CD4-positive, alpha-beta memory T cell (primary cell): ENCODE results near the gene ESPNL. TPM values are rescaled to one million over a fixed set of nuclear protein-coding genes. Genes with fewer than 3 reads are reported as not detected.

Experiments
- CTCF ChIA-PET: fragments of 350-600 bp; sonication (Branson Sonifier 250); formaldehyde crosslinking; loops from one replicate; lab custom pipeline; 2021; ENCODE audit warnings: inconsistent platforms; ENCODE audit not compliant: partially characterized antibody; lab: Charles Lee
- POLR2A ChIA-PET: fragments of 350-600 bp; sonication (Branson Sonifier 250); formaldehyde crosslinking; loops from one replicate; lab custom pipeline; 2021; ENCODE audit not compliant: partially characterized antibody; lab: Charles Lee
- DNase-seq, 5 donors: peaks; one replicate each; pipeline versions ENCODE4 v3.0.0 to v3.0.0-alpha.2; 2020 to 2022; ENCODE audit warnings: mixed read lengths in 1 of 5
- H3K27ac ChIP-seq: one replicate; pipeline ENCODE4 v1.7.0; 2013; ENCODE audit warnings: low read depth, low read length
- H3K27me3 ChIP-seq: 2 replicates; pipeline ENCODE4 v1.7.0; 2013; ENCODE audit warnings: mild to moderate bottlenecking, low read length, moderate library complexity; ENCODE audit not compliant: insufficient read depth
- H3K36me3 ChIP-seq: 2 replicates; pipeline ENCODE4 v1.7.0; 2013; ENCODE audit warnings: mild to moderate bottlenecking, low read length, moderate library complexity; ENCODE audit not compliant: insufficient read depth
- H3K4me1 ChIP-seq: 2 replicates; pipeline ENCODE4 v1.7.0; 2013; ENCODE audit warnings: mild to moderate bottlenecking, low read length, moderate library complexity; ENCODE audit not compliant: insufficient read depth
- H3K4me3 ChIP-seq, 2 donors: one replicate each; pipeline ENCODE4 v1.7.0; 2013; ENCODE audit warnings: low read length in 2 of 2, mild to moderate bottlenecking in 1 of 2
- H3K9me3 ChIP-seq, 2 donors: one replicate each; pipeline ENCODE4 v1.7.0; 2013; ENCODE audit warnings: low read length in 2 of 2, control low read depth in 1 of 2; ENCODE audit not compliant: control insufficient read depth in 1 of 2
- H3K27ac Mint-ChIP-seq, 7 donors: one replicate each; pipeline ENCODE4 v1.8.0; 2020 to 2021; ENCODE audit warnings: mixed read lengths in 7 of 7, mild to moderate bottlenecking in 6 of 7, inconsistent platforms in 3 of 7, moderate library complexity in 3 of 7
- H3K27me3 Mint-ChIP-seq, 2 donors: one replicate each; pipeline ENCODE4 v1.8.0; 2020 to 2021; ENCODE audit warnings: mixed read lengths in 2 of 2
- H3K36me3 Mint-ChIP-seq, 2 donors: one replicate each; pipeline ENCODE4 v1.8.0; 2020 to 2021; ENCODE audit warnings: mixed read lengths in 2 of 2, inconsistent platforms in 1 of 2, mild to moderate bottlenecking in 1 of 2
- H3K4me1 Mint-ChIP-seq, 4 donors: one replicate each; pipeline ENCODE4 v1.8.0; 2020 to 2021; ENCODE audit warnings: mixed read lengths in 4 of 4, mild to moderate bottlenecking in 1 of 4
- H3K4me3 Mint-ChIP-seq, 8 donors: one replicate each; pipeline ENCODE4 v1.8.0; 2020 to 2021; ENCODE audit warnings: mixed read lengths in 8 of 8, mild to moderate bottlenecking in 7 of 8, moderate library complexity in 6 of 8, inconsistent platforms in 3 of 8
- H3K9me3 Mint-ChIP-seq, 8 donors: one replicate each; pipeline ENCODE4 v1.8.0; 2020 to 2021; ENCODE audit warnings: mixed read lengths in 8 of 8, mild to moderate bottlenecking in 5 of 8, inconsistent platforms in 3 of 8, moderate library complexity in 1 of 8
- intact Hi-C: fragments of 100-400 bp; cut with micrococcal nuclease; formaldehyde crosslinking; loops from one replicate; pipeline ENCODE4 v1.15.1; 2023
- polyA plus RNA-seq, 2 donors: library from polyadenylated mRNA; unstranded; fragments of 300-500 nt; fragmentation: Illumina TruSeq; gene quantifications; one replicate each; pipeline ENCODE4 v1.2.3, GENCODE V29; 2021
- total RNA-seq, 2 experiments: library from RNA; stranded (reverse); gene quantifications; one replicate each; pipeline ENCODE4 v1.2.3, GENCODE V29; 2021

Gene ESPNL
- total and polyA plus RNA-seq, 4 experiments from 2014 or later: 0.28 to 0.41 TPM; not detected in 2

GRCh38 chr2:238060542-238061314 is 39.4 kb upstream of the ESPNL start, which contains the start of gene SCLY:
Gene SCLY, plus strand, starts transcription at chr2:238061001. Its CDS starts 54 bp downstream, at chr2:238061055.
- H3K36me3 Mint-ChIP-seq: peaks cover 9 to 17% of the 10 kb centered on the region in 2 donors

GRCh38 chr2:238061315-238062202 is 38.6 kb upstream of the ESPNL start:
- DNase-seq: peak in 3 of 5 donors; percentile 2 to 52 (median 4)
- Mint-ChIP-seq H3K9me3 (peaks cover 0 to 5% (median 3%) of the 10 kb centered on the region in 8 donors), H3K4me1 (peaks cover 24 to 63% (median 42%) of the 10 kb centered on the region in 4 donors), H3K4me3 (peak overlapping the region; percentile 83 to 97 (median 93)), H3K27ac (peak overlapping the region; percentile 76 to 95 (median 86)), H3K27me3 (peaks cover 6 to 7% of the 10 kb centered on the region in 2 donors), H3K36me3 (peaks cover 16 to 25% of the 10 kb centered on the region in 2 donors)
- H3K27ac ChIP-seq: peak overlapping the region; percentile 76
- intact Hi-C loops: loop anchor here (2.0 to 5.0 kb wide), 4 partner anchors 19 to 974 kb away; partner anchors contain the start of gene COPS8
- ChIA-PET CTCF (interaction anchor here (1.1 to 1.6 kb wide), 2 partner anchors 92 to 138 kb away, joined by 4 read pairs; no protein-coding TSS in a partner anchor), POLR2A (interaction anchor here (0.7 to 1.6 kb wide), 9 partner anchors 8 to 369 kb away, joined by 3 to 10 read pairs (median 4); partner anchors contain the start of gene PER2)
- H3K36me3 ChIP-seq: no peaks in the 10 kb centered on the region
- peaks cover 35% of the 10 kb centered on the region for H3K4me1 ChIP-seq
- H3K9me3 ChIP-seq: no peaks in the 10 kb centered on the region
- H3K4me3 ChIP-seq: peak overlapping the region; percentile 76 to 95
- H3K27me3 ChIP-seq: no peaks in the 10 kb centered on the region

More at GRCh38 chr2:238060542-238061314, 39.4 kb upstream of the ESPNL start, which contains the start of gene SCLY:
- Histone ChIP-seq H3K4me3 (peak within 1 kb of the TSS; percentile 76 to 95), H3K4me1 (peaks cover 35% of the 10 kb centered on the region), H3K27me3 (no peaks in the 10 kb centered on the region), H3K36me3 (no peaks in the 10 kb centered on the region), H3K9me3 (no peaks in the 10 kb centered on the region), H3K27ac (peak within 1 kb of the TSS; percentile 76)
- POLR2A ChIA-PET: interaction anchor here (0.5 to 1.6 kb wide), 10 partner anchors 8 to 368 kb away, joined by 3 to 10 read pairs (median 4); no protein-coding TSS in a partner anchor
- H3K4me1 Mint-ChIP-seq: peaks cover 22 to 59% (median 38%) of the 10 kb centered on the region in 4 donors
- DNase-seq: peak; percentile 92 to 96 (median 95)
- H3K4me3 Mint-ChIP-seq: peak within 1 kb of the TSS; percentile 85 to 97 (median 93)
- peaks cover 12 to 14% of the 10 kb centered on the region in 2 donors for H3K27me3 Mint-ChIP-seq
- peaks cover 0 to 7% (median 0%) of the 10 kb centered on the region in 8 donors for H3K9me3 Mint-ChIP-seq
- peak within 1 kb of the TSS; percentile 87 to 97 (median 93) for H3K27ac Mint-ChIP-seq
- intact Hi-C loops: loop anchor here (1.0 to 5.0 kb wide), 6 partner anchors 18 to 973 kb away; partner anchors contain the start of genes COPS8 and ILKAP
- CTCF ChIA-PET: interaction anchor here (1.6 kb wide), 1 partner anchor 137 kb away, joined by 4 read pairs; no protein-coding TSS in a partner anchor

GRCh38 chr2:238063414-238064189 is 36.5 kb upstream of the ESPNL start:
- Histone ChIP-seq H3K36me3 (no peaks in the 10 kb centered on the region), H3K4me1 (peaks cover 46% of the 10 kb centered on the region), H3K27me3 (no peaks in the 10 kb centered on the region), H3K9me3 (no peaks in the 10 kb centered on the region), H3K27ac (no peak overlapping the region), H3K4me3 (no peak overlapping the region)
- H3K4me3 Mint-ChIP-seq: no peak overlapping the region
- H3K36me3 Mint-ChIP-seq: peaks cover 31 to 40% of the 10 kb centered on the region in 2 donors
- intact Hi-C loops: loop anchor here (5.0 kb wide), 2 partner anchors 371 to 976 kb away; partner anchors contain the start of gene COPS8
- POLR2A ChIA-PET: no interaction called here
- CTCF ChIA-PET: interaction anchor here (0.6 kb wide), 1 partner anchor 976 kb away, joined by 3 read pairs; no protein-coding TSS in a partner anchor
- H3K9me3 Mint-ChIP-seq: peaks cover 0 to 11% (median 4%) of the 10 kb centered on the region in 8 donors
- DNase-seq: no peak
- H3K27ac Mint-ChIP-seq: peak overlapping the region in 2 of 7 donors; percentile 54 to 59
- no peaks in the 10 kb centered on the region for H3K27me3 Mint-ChIP-seq
- peaks cover 29 to 74% (median 52%) of the 10 kb centered on the region in 4 donors for H3K4me1 Mint-ChIP-seq

- peaks cover 52% of the 10 kb centered on the region for H3K4me1 ChIP-seq
- H3K36me3 ChIP-seq: no peaks in the 10 kb centered on the region
- H3K4me3 ChIP-seq: no peak overlapping the region
- Mint-ChIP-seq H3K27me3 (no peaks in the 10 kb centered on the region), H3K27ac (peak overlapping the region in 2 of 7 donors; percentile 24 to 80), H3K4me3 (no peak overlapping the region), H3K36me3 (peaks cover 31 to 42% of the 10 kb centered on the region in 2 donors), H3K9me3 (peaks cover 0 to 11% (median 4%) of the 10 kb centered on the region in 8 donors), H3K4me1 (peaks cover 33 to 78% (median 58%) of the 10 kb centered on the region in 4 donors)
- no peak overlapping the region for H3K27ac ChIP-seq
- POLR2A ChIA-PET: no interaction called here
- CTCF ChIA-PET: no interaction called here
- no peaks in the 10 kb centered on the region for H3K27me3 ChIP-seq
- no peaks in the 10 kb centered on the region for H3K9me3 ChIP-seq
- DNase-seq: no peak
- intact Hi-C loops: loop anchor here (5.0 kb wide), 2 partner anchors 372 to 977 kb away; partner anchors contain the start of gene COPS8
These were observed 35.8 kb upstream of the ESPNL start for GRCh38 chr2:238064376-238064775.

GRCh38 chr2:238065071-238065846 is 34.9 kb upstream of the ESPNL start:
- Histone ChIP-seq H3K36me3 (no peaks in the 10 kb centered on the region), H3K27me3 (no peaks in the 10 kb centered on the region), H3K9me3 (no peaks in the 10 kb centered on the region), H3K4me1 (peaks cover 52% of the 10 kb centered on the region), H3K27ac (no peak overlapping the region), H3K4me3 (no peak overlapping the region)
- CTCF ChIA-PET: no interaction called here
- H3K36me3 Mint-ChIP-seq: peaks cover 34 to 46% of the 10 kb centered on the region in 2 donors
- POLR2A ChIA-PET: no interaction called here
- H3K4me1 Mint-ChIP-seq: peaks cover 34 to 78% (median 60%) of the 10 kb centered on the region in 4 donors
- intact Hi-C loops: no loop called here
- no peak overlapping the region for H3K27ac Mint-ChIP-seq
- no peaks in the 10 kb centered on the region for H3K27me3 Mint-ChIP-seq
- DNase-seq: no peak
- H3K4me3 Mint-ChIP-seq: no peak overlapping the region
- peaks cover 0 to 11% (median 4%) of the 10 kb centered on the region in 8 donors for H3K9me3 Mint-ChIP-seq
